HTR-8/SVneo (cell line): ENCODE data around the gene USP34.
"Not testable (repeated sequence)": the region's sequence is repeated elsewhere in the genome, so short reads cannot be mapped to it uniquely, and the experiment has no call there.

Source experiments
- DNase-seq: peaks from one replicate; pipeline ENCODE4 v3.0.0; 2011; ENCODE audit warnings: low spot score, mixed read lengths; ENCODE audit not compliant: insufficient read length
- FAIRE-seq: peaks from 2 replicates; lab custom pipeline; 2011; peaks lifted over from hg19 to GRCh38; lab: Jason Lieb, UNC

USP34 gene

DNA sequence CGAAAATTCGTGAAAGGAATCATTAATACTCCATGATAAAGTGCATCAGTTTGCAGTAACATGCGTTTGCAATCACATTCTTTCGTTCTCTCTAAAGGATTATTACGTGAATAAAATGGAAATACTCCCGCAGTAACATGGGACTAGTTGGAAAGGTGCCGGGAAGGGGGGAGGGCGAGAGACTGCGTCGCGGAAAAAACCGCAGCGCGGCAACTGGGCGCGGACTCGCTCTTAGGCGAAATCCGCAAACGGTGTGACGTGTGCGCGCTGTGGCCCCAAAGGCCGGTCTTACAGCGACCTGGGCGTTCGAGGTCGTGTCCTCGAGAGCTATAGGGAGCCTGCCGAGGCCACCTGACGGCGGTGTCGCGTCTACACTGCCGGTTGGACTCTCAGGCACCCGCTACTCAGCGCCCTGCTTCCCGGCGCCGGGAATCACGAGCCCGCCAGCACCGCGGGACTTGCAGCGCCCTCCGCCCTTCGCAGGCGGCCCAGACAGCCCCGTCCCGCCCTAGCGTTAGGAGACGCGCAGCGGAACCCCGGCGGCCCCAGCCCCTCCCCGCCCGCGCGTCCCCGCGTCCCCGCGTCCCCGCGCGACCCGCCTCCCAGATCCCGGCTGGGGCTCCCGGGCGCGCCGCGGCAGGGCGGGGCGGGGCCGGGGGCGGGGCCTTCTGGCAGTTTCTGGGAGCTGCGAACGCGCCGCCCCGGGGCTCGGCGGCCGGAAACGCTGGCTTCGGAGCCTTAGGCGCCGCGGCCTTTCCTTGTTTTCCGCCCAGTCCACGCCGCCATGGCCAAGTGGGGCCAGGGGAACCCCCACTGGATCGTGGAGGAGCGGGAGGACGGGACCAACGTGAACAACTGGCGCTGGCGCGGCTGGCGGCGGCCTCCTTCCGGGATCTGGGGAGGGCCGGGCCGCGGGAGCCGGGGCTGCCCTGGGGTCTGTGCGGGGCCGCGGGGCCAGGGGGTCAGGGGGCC lies 293.8 kb downstream of the USP34 start:
- FAIRE-seq (peak; percentile 36), DNase-seq (peak; percentile 99)

DNA sequence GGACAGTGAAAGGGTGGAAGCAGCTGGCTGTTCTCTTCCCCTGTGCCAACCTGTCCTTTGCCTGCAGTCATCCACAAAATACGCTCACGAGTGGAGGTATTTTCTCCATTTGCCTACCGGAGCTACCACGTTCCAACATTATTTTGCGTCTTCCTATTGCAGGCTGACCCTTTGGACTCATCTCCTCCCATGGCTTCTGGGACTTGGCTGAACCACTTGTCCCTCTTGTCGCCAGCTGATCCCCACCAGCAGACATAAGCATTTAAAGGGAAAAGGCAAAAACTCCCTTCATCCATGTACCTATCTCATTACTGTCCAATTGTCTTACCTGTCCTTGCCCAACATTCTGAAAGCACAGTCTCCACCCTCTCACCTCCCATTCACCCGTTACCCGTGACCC lies 295.9 kb downstream of the USP34 start:
- FAIRE-seq (no peak), DNase-seq (no peak)

DNA sequence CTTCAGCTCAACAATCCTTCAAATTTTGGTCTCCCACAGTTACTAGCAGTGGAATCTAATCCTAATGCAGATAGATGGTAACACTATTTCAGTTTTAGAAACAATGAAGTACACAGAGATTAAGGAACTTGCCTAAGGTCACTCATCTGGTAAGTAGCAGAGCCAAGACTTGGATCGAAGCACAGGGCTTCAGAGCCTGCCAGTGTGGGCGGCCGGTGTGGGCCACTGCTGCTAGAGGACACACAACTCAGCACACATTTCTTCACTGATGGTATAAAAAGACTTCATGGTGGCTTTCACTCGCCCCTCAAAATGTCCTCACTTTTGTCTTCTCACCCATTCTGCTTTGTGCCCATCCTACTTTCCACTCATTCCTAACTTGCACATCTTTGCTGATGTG lies 297.8 kb downstream of the USP34 start:
- no peak for FAIRE-seq
- no peak for DNase-seq

DNA sequence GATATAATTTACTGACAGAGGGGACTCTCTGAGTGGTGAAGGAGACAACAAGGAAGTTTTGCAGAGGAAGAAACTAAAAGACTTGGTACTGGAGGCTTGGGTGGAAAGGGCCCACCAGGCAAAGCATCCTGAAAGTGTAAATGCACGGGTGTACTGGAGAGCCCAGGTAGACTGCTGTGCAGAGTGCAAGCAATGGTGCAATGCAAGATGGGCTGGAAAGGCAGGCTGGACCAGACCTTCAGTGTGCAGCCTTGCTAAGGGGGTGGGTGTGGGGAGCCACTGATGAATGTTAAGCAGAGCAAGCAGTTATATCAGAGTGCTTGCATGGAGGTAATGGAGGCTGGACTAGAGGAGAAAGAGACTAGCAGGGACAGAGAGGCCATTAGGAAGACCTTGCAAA lies 298.2 kb downstream of the USP34 start:
- no peak for FAIRE-seq
- DNase-seq: no peak

DNA sequence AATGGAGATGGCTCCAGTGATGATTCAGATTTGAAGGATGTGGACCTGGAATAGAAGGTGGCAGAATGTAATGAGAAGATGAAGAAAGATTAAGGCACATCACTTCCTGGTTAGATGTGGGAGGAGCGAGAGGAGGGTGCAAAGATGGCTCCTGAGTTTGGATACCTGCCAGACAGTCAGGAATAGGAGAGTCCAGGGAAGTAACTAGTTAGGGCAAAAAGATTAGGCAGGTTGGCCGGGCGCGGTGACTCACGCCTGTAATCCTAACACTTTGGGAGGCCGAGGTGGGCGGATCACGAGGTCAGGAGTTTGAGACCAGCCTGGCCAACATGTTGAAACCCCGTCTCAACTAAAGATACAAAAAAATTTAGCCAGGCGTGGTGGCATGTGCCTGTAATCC lies 303.3 kb downstream of the USP34 start:
- no peak for DNase-seq
- FAIRE-seq: no peak

DNA sequence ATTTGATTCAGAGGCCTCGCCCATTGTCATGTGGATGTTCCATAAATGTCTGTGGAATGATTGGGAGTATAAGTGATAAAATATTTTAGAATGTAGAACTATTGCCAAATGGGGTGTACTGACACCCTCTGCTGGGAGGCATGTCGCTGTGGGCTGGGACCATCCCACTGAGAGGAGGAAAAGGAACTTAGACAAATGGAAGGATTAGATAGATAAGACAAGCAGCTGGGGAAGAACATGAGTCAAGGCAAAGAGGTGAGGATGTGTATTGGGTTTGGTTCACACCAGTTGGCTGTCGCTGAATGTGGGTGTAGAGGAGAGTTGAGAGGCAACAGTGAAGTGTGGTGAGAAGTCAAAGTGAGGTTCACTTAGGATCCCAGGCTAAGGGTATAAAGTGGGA lies 304.9 kb downstream of the USP34 start:
- DNase-seq: no peak
- peak; percentile 4 for FAIRE-seq

DNA sequence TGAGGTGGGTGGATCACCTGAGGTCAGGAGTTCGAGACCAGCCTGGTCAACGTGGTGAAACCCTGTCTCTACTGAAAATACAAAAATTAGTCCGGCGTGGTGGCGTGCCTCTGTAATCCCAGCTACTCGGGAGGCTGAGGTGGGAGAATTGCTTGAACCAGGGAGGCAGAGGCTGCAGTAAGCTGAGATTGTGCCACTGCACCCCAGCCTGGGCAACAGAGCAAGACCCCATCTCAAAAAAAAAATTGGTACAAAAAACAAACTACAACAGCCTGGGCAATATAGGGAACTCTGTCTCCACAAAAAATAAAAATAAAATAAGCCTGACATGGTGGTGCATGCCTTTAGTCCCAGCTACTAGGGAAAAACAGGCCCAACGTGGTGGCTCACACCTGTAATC lies 305.8 kb downstream of the USP34 start:
- FAIRE-seq, DNase-seq: not testable (repeated sequence)

DNA sequence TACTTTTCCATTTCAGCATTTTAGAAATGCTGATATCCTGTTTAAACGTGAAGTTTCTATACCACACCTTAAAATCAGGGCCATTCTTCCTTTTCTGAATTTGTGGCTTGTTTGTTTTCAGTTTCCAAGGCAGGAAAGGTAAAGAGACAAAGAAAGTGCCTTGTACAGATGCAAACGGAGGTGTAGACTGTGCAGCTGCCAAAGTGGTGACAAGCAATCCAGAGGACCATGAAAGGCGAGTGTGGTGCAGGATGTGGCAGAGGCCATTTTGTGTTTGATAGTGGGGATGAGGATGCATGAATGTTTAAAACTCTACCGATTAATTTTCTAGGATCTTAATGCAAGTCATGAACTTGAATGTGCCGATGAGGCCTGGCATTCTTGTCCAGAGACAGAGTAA lies 308.2 kb downstream of the USP34 start:
- no peak for FAIRE-seq

DNA sequence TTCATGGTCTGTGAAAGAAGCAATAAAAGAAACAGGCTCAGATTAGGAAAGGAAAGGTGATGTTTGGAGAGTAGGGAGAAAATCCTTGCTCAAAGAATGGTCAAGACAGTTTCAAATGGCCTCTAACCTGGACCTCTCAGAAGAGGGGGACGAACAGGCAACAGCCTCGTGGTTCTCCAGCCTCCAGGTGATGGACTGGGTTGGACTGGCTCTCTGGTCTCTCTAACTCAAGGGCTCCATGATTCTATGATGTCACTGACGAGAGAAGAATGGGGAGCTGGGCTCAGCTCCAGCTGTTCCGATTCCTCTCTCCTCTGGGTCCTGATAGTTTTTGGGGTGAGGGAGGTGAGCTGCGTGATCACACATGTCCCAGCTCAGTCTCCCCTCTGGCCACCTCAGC lies 309.0 kb downstream of the USP34 start, which contains the start of gene C2orf74:
Gene C2orf74, plus strand, starts transcription at position 301 of the 400 bp plus-strand sequence. CDS start 327 bp downstream, outside the sequence.
- no peak for FAIRE-seq

More for the DNA sequence above, 308.2 kb downstream of the USP34 start:
- DNase-seq: no peak

DNA sequence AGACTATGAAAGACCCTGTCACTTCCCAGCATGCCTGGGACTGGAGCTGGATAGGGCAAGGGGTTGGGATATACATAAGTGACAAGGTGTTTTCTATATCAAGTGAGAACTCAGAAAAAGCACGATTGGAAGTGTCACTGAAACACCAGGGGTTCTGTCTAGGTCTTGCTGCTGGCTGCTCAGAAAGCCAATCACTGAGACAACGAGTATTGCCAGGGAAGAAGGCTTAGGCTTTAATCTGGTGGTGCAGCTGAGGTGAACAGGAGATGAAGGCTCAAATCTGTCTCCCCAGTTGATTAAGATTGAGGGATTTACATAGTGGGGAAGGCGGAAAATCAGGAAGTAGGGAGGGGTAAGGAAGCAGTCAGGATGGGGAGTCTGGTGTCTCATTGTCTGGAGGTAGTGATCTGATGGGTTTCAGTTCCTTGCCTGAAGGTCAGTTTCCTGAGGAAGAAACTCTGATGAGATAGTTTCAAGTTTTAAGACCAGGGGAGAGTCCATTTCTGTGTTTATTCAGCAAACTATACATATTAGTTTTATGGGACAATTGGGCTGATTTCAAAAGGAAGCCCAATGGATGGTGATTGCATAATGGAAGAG lies 312.4 kb downstream of the USP34 start:
- DNase-seq: no peak
- no peak for FAIRE-seq

More for the DNA sequence above, 309.0 kb downstream of the USP34 start, which contains the start of gene C2orf74:
- DNase-seq: no peak

DNA sequence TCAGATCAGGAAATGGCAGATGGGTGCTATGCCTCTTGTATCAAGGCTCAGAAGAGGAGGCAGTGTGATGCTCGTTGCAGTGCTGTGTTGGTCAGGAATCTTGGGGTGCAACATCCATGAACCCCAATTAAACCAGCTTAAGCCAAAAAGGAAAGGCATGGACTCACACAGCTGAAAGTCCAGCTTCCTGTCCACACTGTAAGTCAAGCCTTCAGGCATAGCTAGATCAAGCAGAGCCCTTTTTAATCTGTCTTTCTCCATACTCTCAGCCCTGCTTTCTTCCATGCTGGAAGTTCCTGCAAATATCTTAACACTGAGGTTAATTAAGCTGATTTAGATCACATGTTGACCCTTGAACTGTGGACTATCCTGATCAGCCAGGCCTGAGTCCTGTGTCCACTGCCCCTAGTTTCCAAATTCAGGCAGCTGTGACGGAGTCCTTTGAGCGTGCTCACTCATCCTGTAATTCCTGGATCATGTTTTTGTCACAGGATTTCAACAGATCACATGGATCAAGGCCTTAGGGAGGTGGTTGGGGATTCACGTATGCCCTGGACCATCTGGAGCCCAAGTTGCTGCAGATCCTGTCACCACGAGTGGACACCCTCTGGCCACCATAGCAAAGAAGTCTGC lies 313.4 kb downstream of the USP34 start:
- DNase-seq (no peak), FAIRE-seq (no peak)

DNA sequence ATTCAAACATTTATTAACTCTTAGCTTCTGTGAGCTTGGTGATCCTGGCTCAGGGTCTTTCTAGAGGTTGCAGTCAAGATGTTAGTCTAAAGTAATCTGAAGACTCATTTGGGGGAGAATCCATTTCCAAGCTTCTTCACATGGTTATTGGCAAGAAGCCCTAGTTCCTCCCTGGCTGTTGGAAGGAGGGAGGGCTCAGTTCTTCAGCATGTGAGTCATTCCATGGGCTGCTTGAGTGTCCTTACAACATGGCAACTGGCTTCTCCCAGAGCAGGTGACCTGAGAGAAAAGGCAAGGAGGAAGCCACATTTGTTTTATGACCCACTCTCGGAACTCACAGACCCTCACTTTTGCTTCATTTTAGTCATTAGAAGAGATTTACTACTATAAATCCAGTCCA lies 319.5 kb downstream of the USP34 start:
- FAIRE-seq (no peak), DNase-seq (no peak)

DNA sequence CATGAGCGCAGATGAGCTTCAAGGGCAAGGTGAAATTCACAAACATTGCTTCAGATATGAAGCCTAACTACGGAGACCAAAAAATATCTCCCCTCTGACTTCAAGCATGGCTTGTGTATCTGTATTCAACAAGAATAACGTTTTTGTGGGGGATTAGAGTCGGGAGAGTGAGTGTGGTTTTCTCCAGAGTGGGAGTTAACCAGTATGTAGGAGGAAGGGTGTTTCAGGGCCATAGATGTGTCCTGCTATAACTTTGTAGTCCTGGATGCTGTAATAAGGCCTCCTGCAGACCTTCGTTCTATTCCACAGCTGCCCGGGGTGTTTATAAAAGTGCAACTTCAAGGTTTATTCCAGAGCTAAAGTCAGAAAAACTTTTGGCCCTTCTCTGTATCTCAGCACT lies 321.8 kb downstream of the USP34 start:
- FAIRE-seq (no peak), DNase-seq (no peak)

DNA sequence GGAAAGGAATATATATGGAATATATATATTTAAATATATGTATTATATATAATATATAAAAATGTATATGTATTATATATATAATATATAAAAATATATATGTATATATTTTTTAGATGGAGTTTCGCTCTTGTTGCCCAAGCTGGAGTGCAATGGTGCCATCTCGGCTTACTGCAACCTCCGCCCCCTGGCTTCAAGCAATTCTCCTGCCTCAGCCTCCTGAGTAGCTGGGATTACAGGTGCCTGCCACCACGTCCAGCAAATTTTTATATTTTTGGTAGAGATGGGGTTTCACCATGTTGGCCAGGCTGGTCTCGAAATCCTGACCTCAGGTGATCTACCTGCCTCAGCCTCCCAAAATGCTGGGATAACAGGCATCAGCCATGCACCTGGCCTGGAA lies 322.8 kb downstream of the USP34 start:
- not testable (repeated sequence) for FAIRE-seq

DNA sequence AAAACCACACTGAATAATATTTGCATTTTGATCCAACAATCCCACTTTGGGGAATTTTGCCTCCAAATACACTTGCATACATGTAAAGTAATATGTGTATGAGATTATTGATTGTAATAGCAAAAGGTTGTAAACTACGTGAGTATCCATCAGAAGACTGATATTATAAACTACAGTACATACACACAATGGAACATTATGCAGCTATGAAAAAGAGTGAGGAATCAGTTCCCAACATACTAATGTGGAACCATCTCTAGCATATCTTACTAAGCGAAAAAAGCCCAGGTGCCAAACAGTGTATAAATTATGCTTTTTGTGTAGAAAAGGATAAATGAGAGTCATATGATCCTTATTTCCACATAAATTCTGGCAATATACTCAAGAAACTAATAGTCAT lies 324.9 kb downstream of the USP34 start:
- FAIRE-seq (no peak), DNase-seq (no peak)

More for the DNA sequence above, 322.8 kb downstream of the USP34 start:
- not testable (repeated sequence) for DNase-seq

DNA sequence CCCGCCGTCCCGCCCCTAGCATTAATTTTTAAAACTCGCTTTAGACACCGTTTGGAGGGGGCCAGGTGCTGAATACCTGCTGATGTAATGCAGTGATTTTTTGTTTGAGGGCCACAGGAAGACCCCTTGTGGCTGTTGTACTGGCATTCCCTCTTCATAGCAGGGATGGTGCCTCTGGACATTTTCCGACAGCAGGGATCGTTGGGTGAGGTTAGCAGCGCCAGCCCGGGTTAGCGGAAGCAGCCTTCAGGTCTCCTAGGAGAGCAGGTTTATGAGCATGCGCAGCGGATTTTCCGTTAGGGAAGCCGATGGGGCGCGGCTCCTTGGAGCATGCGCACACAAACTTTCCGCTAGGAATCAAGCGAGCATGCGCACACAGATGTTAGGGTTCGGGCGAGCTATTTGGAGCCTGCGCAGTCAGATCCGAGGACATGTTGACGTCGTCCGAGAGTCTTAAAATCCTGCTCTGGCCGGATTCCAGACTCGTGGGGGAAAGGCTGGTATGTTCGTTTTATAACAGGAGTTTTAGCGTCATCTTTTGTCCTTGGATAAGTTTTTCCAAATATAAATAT lies 326.1 kb downstream of the USP34 start:
- DNase-seq: peak; percentile 99

DNA sequence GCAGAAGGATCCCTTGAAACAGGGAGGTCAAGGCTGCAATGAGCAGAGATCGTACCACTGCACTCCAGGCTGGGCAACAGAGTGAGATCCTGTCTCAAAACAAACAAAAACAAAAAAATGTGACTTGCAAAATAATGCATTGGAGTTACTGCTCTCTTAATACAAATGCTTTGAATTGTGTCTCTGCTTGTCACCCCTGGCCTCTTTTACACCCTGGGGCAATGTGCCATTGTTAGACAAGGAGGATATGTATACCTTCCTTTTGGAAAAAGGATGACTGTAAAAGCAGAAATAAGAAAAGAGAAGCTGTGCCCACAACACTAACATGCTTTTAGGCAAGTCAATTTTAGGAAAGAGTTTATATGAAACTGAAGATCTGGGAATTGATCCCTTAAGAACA lies 329.7 kb downstream of the USP34 start:
- no peak for DNase-seq
- no peak for FAIRE-seq

More for the DNA sequence above, 326.1 kb downstream of the USP34 start:
- FAIRE-seq: peak; percentile 95

DNA sequence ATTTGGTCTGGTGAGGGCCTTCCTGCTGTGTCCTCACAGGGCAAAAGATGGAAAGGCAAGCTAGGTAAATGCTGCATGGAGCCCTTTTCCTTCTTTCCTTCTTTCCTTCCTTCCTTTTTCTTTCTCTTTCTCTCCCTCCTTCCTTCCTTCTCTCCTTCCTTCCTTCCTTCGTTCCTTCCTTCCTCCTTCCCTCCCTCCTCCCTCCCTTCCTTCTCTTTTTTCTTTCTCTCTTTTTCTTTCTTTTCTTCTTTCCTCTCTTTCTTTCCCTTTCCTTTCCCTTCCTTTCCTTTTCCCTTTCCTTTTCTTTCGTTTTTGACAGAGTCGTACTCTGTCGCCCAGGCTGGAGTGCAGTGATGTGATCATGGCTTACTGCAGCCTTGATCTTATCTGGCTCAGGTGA lies 332.0 kb downstream of the USP34 start:
- no peak for DNase-seq
- FAIRE-seq: no peak
